Uterus (tissue), 2 donors: ENCODE data around the gene LCN10.

Source experiments
- POLR2A ChIP-seq, 2 donors: fragments of 450-650 bp; IDR thresholded peaks; one replicate each; pipeline ENCODE4 v1.6.1; 2016; ENCODE audit warnings: antibody characterized with exemption in 2 of 2, mild to moderate bottlenecking in 1 of 2, moderate library complexity in 1 of 2
- TF ChIP-seq, protein P1 (sequence below), 4 experiments: fragments of 200-600 bp in 2 of 4; fragments of 450-650 bp in 2 of 4; sonication (generic) in 2 of 4; IDR thresholded peaks; one replicate each; pipeline ENCODE4 v1.5.1; 2016 to 2019; ENCODE audit warnings: antibody characterized with exemption in 4 of 4, mild to moderate bottlenecking in 2 of 4, moderate library complexity in 1 of 4

DNA sequence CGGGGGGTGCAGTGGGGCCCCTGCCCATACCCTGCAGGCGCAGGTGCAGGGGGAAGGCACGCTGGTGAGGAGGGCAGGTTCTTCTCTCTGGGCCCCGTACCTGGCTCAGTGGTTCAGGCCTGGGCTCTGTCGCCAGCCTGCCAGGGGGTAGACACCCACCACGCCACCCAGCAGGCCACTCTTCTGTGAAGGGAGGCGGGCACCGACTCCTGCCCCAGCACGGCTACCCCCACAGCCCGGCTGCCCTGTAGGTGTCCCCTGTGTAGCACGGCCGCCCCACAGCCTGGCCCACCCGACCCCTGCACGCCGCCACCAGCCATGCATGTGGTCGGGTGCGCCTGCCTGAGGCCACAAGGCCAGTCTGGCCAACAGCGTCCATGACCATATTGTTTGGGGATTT is 3.9 kb upstream of the LCN10 start:
- TF ChIP-seq, protein P1, sequence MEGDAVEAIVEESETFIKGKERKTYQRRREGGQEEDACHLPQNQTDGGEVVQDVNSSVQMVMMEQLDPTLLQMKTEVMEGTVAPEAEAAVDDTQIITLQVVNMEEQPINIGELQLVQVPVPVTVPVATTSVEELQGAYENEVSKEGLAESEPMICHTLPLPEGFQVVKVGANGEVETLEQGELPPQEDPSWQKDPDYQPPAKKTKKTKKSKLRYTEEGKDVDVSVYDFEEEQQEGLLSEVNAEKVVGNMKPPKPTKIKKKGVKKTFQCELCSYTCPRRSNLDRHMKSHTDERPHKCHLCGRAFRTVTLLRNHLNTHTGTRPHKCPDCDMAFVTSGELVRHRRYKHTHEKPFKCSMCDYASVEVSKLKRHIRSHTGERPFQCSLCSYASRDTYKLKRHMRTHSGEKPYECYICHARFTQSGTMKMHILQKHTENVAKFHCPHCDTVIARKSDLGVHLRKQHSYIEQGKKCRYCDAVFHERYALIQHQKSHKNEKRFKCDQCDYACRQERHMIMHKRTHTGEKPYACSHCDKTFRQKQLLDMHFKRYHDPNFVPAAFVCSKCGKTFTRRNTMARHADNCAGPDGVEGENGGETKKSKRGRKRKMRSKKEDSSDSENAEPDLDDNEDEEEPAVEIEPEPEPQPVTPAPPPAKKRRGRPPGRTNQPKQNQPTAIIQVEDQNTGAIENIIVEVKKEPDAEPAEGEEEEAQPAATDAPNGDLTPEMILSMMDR (IDR thresholded peaks at IDR 0.05), result no peak
- TF ChIP-seq POLR2A (IDR thresholded peaks at IDR 0.05), result no peak
